Gastrocnemius medialis (tissue), 4 donors: ENCODE results near the gene FBXO22.
"Not testable (repeated sequence)": the region's sequence is repeated elsewhere in the genome, so short reads cannot be mapped to it uniquely, and the experiment has no call there.

Source experiments
- POLR2A ChIP-seq, 2 donors: fragments of 450-650 bp; IDR thresholded peaks; one replicate each; pipeline ENCODE4 v1.6.1; 2017; ENCODE audit warnings: antibody characterized with exemption in 2 of 2, mild to moderate bottlenecking in 2 of 2, moderate library complexity in 2 of 2
- TF ChIP-seq, protein P1 (sequence below), 5 experiments: fragments of 450-650 bp in 3 of 5; fragments of 200-600 bp in 2 of 5; sonication (generic) in 2 of 5; IDR thresholded peaks in 4 of 5; conservative IDR thresholded peaks in 1 of 5; 1 replicate in 4 of 5; 2 replicates in 1 of 5; pipeline ENCODE4 v1.5.1; 2016 to 2019; ENCODE audit warnings: antibody characterized with exemption in 5 of 5, mild to moderate bottlenecking in 3 of 5, moderate library complexity in 3 of 5

DNA sequence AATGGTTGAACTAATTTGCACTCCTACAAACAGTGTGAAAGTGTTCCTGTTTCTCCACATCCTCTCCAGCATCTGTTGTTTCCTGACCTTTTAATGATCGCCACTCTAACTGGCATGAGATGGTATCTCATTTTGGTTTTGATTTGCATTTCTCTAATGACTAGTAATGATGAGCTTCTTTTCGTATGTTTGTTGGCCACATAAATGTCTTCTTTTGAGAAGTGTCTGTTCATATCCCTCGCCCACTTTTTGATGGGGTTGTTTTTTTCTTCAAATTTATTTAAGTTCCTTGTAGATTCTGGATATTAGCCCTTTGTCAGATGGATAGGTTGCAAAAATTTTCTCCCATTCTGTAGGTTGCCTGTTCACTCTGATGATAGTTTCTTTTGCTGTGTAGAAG, 6.7 kb downstream of the FBXO22 start:
- TF ChIP-seq, protein P1, sequence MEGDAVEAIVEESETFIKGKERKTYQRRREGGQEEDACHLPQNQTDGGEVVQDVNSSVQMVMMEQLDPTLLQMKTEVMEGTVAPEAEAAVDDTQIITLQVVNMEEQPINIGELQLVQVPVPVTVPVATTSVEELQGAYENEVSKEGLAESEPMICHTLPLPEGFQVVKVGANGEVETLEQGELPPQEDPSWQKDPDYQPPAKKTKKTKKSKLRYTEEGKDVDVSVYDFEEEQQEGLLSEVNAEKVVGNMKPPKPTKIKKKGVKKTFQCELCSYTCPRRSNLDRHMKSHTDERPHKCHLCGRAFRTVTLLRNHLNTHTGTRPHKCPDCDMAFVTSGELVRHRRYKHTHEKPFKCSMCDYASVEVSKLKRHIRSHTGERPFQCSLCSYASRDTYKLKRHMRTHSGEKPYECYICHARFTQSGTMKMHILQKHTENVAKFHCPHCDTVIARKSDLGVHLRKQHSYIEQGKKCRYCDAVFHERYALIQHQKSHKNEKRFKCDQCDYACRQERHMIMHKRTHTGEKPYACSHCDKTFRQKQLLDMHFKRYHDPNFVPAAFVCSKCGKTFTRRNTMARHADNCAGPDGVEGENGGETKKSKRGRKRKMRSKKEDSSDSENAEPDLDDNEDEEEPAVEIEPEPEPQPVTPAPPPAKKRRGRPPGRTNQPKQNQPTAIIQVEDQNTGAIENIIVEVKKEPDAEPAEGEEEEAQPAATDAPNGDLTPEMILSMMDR (IDR thresholded peaks at IDR 0.05 in 4 of 5, conservative IDR thresholded peaks at IDR 0.05 in 1 of 5) = not testable (repeated sequence)
- TF ChIP-seq POLR2A (IDR thresholded peaks at IDR 0.05) = not testable (repeated sequence)
